Mesendoderm (in vitro differentiated cells): ENCODE measurements around the gene DDX60.

ENCODE experiments used
- DNase-seq: peaks from one replicate; pipeline ENCODE4 v3.0.0; 2013
- H2AK5ac ChIP-seq: 2 replicates; pipeline ENCODE4 v1.6.1; 2013; ENCODE audit warnings: low read length, inconsistent platforms
- H2BK120ac ChIP-seq: 2 replicates; pipeline ENCODE4 v1.6.1; 2013; ENCODE audit warnings: low read depth, mild to moderate bottlenecking, low read length, moderate library complexity, mixed read lengths
- H2BK15ac ChIP-seq: replicated peaks from 2 replicates; pipeline ENCODE4 v1.6.1; 2013; ENCODE audit warnings: low read depth, mild to moderate bottlenecking, moderate library complexity
- H2BK5ac ChIP-seq: 2 replicates; pipeline ENCODE4 v1.6.1; 2013; ENCODE audit warnings: low read length, inconsistent platforms
- H3K18ac ChIP-seq: 2 replicates; pipeline ENCODE4 v1.6.1; 2013; ENCODE audit warnings: mild to moderate bottlenecking, low read length, mixed read lengths
- H3K23ac ChIP-seq: one replicate; pipeline ENCODE4 v1.6.1; 2013; ENCODE audit warnings: low read length
- H3K27ac ChIP-seq: 2 replicates; pipeline ENCODE4 v1.5.1; 2013; ENCODE audit warnings: low read depth, mild to moderate bottlenecking, inconsistent platforms, low read length, moderate library complexity
- H3K27me3 ChIP-seq: 2 replicates; pipeline ENCODE4 v1.6.1; 2013; ENCODE audit warnings: low read length, control low read depth, mild to moderate bottlenecking, inconsistent platforms; ENCODE audit not compliant: insufficient read depth, poor library complexity
- H3K36me3 ChIP-seq: 2 replicates; pipeline ENCODE4 v1.6.1; 2013; ENCODE audit warnings: low read length, inconsistent platforms; ENCODE audit not compliant: control insufficient read depth, insufficient read depth
- H3K4ac ChIP-seq: one replicate; pipeline ENCODE4 v1.6.1; 2013; ENCODE audit warnings: low read depth, mild to moderate bottlenecking, low read length, moderate library complexity
- H3K4me1 ChIP-seq: 2 replicates; pipeline ENCODE4 v1.6.1; 2013; ENCODE audit warnings: low read depth, low read length, inconsistent platforms; ENCODE audit not compliant: control insufficient read depth
- H3K4me2 ChIP-seq: 2 replicates; pipeline ENCODE4 v1.6.1; 2013; ENCODE audit warnings: low read length
- H3K4me3 ChIP-seq: 2 replicates; pipeline ENCODE4 v1.5.1; 2013; ENCODE audit warnings: mild to moderate bottlenecking, low read length
- H3K56ac ChIP-seq: one replicate; pipeline ENCODE4 v1.6.1; 2013; ENCODE audit warnings: low read length
- H3K79me1 ChIP-seq: 2 replicates; pipeline ENCODE4 v1.6.1; 2013; ENCODE audit warnings: low read length, inconsistent platforms
- H3K79me2 ChIP-seq: 2 replicates; pipeline ENCODE4 v1.6.1; 2013; ENCODE audit warnings: mild to moderate bottlenecking, low read length; ENCODE audit not compliant: control insufficient read depth, insufficient read depth
- H3K9ac ChIP-seq: 2 replicates; pipeline ENCODE4 v1.6.1; 2013; ENCODE audit warnings: low read length, inconsistent platforms
- H4K5ac ChIP-seq: one replicate; pipeline ENCODE4 v1.6.1; 2013; ENCODE audit warnings: low read length
- H4K8ac ChIP-seq: one replicate; pipeline ENCODE4 v1.6.1; 2013; ENCODE audit warnings: low read depth, mild to moderate bottlenecking, control low read depth, low read length, moderate library complexity
- WGBS: extraction: QIAGEN DNeasy Blood & Tissue Kit; methylation state at CpG from one replicate; pipeline ENCODE4 v1.1.7; 2013; ENCODE audit warnings: low lambda C conversion rate, missing lambda C conversion rate; ENCODE audit not compliant: insufficient coverage; ENCODE audit errors: extremely low coverage; 5-methylcytosine and 5-hydroxymethylcytosine counted together

Gene DDX60

GRCh38 chr4:168269896-168270295 is 48.7 kb downstream of the DDX60 start:
- Histone ChIP-seq H3K56ac (no peak overlapping the region), H2AK5ac (no peak overlapping the region), H3K27me3 (no peaks in the 10 kb centered on the region), H3K36me3 (no peaks in the 10 kb centered on the region), H3K4me1 (no peaks in the 10 kb centered on the region), H3K4me2 (no peak overlapping the region), H3K4me3 (no peak overlapping the region), H3K79me2 (no peaks in the 10 kb centered on the region), H3K18ac (no peak overlapping the region), H4K5ac (no peak overlapping the region), H2BK15ac (no peak overlapping the region), H3K9ac (no peak overlapping the region), H3K23ac (no peak overlapping the region), H2BK5ac (no peak overlapping the region), H4K8ac (no peak overlapping the region), H3K79me1 (no peaks in the 10 kb centered on the region), H2BK120ac (no peak overlapping the region), H3K27ac (no peak overlapping the region), H3K4ac (no peak overlapping the region)
- WGBS: no CpG with 5 or more reads among the region's 2 CpGs
- no peak for DNase-seq

- H3K79me1 ChIP-seq: no peaks in the 10 kb centered on the region
- no peak overlapping the region for H3K4ac ChIP-seq
- H4K5ac ChIP-seq: no peak overlapping the region
- H2BK5ac ChIP-seq: no peak overlapping the region
- no peak overlapping the region for H3K4me3 ChIP-seq
- no peak overlapping the region for H2BK15ac ChIP-seq
- H3K56ac ChIP-seq: no peak overlapping the region
- H3K4me1 ChIP-seq: no peaks in the 10 kb centered on the region
- no peak overlapping the region for H3K27ac ChIP-seq
- no peak overlapping the region for H3K9ac ChIP-seq
- WGBS: no CpG with 5 or more reads among the region's 1 CpG
- no peaks in the 10 kb centered on the region for H3K79me2 ChIP-seq
- no peak overlapping the region for H3K23ac ChIP-seq
- no peak overlapping the region for H4K8ac ChIP-seq
- H3K27me3 ChIP-seq: no peaks in the 10 kb centered on the region
- no peak overlapping the region for H3K18ac ChIP-seq
- no peaks in the 10 kb centered on the region for H3K36me3 ChIP-seq
- H3K4me2 ChIP-seq: no peak overlapping the region
- H2AK5ac ChIP-seq: no peak overlapping the region
- DNase-seq: no peak
- H2BK120ac ChIP-seq: no peak overlapping the region
Observed at GRCh38 chr4:168265327-168265726, 53.2 kb downstream of the DDX60 start.

GRCh38 chr4:168264903-168265302 is 53.6 kb downstream of the DDX60 start:
- Histone ChIP-seq H3K56ac (no peak overlapping the region), H2BK5ac (no peak overlapping the region), H3K4me3 (no peak overlapping the region), H2BK15ac (no peak overlapping the region), H3K18ac (no peak overlapping the region), H4K8ac (no peak overlapping the region), H2AK5ac (no peak overlapping the region), H3K4ac (no peak overlapping the region), H3K79me1 (no peaks in the 10 kb centered on the region), H3K23ac (no peak overlapping the region), H4K5ac (no peak overlapping the region), H3K4me2 (no peak overlapping the region), H3K4me1 (no peaks in the 10 kb centered on the region), H3K9ac (no peak overlapping the region), H2BK120ac (no peak overlapping the region), H3K27me3 (no peaks in the 10 kb centered on the region), H3K27ac (no peak overlapping the region), H3K36me3 (no peaks in the 10 kb centered on the region), H3K79me2 (no peaks in the 10 kb centered on the region)
- DNase-seq: no peak
- no CpG with 5 or more reads among the region's 3 CpGs for WGBS

GRCh38 chr4:168263039-168263438 is 55.5 kb downstream of the DDX60 start:
- Histone ChIP-seq H3K27me3 (no peaks in the 10 kb centered on the region), H2BK15ac (no peak overlapping the region), H3K9ac (no peak overlapping the region), H2BK5ac (no peak overlapping the region), H3K27ac (no peak overlapping the region), H4K5ac (no peak overlapping the region), H2BK120ac (no peak overlapping the region), H2AK5ac (no peak overlapping the region), H3K23ac (no peak overlapping the region), H3K79me1 (no peaks in the 10 kb centered on the region), H3K4me1 (no peaks in the 10 kb centered on the region), H3K56ac (no peak overlapping the region), H3K4me3 (no peak overlapping the region), H3K18ac (no peak overlapping the region), H3K4me2 (no peak overlapping the region), H3K79me2 (no peaks in the 10 kb centered on the region), H3K4ac (no peak overlapping the region), H3K36me3 (no peaks in the 10 kb centered on the region), H4K8ac (no peak overlapping the region)
- WGBS: no CpG with 5 or more reads among the region's 1 CpG
- no peak for DNase-seq

GRCh38 chr4:168259096-168259495 is 59.5 kb downstream of the DDX60 start:
- Histone ChIP-seq H3K36me3 (no peaks in the 10 kb centered on the region), H2BK15ac (no peak overlapping the region), H3K4me1 (no peaks in the 10 kb centered on the region), H2BK120ac (no peak overlapping the region), H3K4me3 (no peak overlapping the region), H3K4me2 (no peak overlapping the region), H3K23ac (no peak overlapping the region), H2BK5ac (no peak overlapping the region), H3K56ac (no peak overlapping the region), H3K27me3 (no peaks in the 10 kb centered on the region), H3K79me1 (no peaks in the 10 kb centered on the region), H4K5ac (no peak overlapping the region), H4K8ac (no peak overlapping the region), H3K4ac (no peak overlapping the region), H3K18ac (no peak overlapping the region), H3K79me2 (no peaks in the 10 kb centered on the region), H2AK5ac (no peak overlapping the region), H3K9ac (no peak overlapping the region), H3K27ac (no peak overlapping the region)
- DNase-seq: no peak
- WGBS: 100% methylated on average over 1 of the region's 1 CpG

- no peak overlapping the region for H3K27ac ChIP-seq
- H3K4me1 ChIP-seq: no peaks in the 10 kb centered on the region
- no peak overlapping the region for H4K8ac ChIP-seq
- DNase-seq: no peak
- no peak overlapping the region for H2BK5ac ChIP-seq
- no peaks in the 10 kb centered on the region for H3K79me1 ChIP-seq
- H4K5ac ChIP-seq: no peak overlapping the region
- no peaks in the 10 kb centered on the region for H3K27me3 ChIP-seq
- no peak overlapping the region for H3K9ac ChIP-seq
- WGBS: no CpG with 5 or more reads among the region's 4 CpGs
- H3K4me2 ChIP-seq: no peak overlapping the region
- no peak overlapping the region for H2AK5ac ChIP-seq
- no peaks in the 10 kb centered on the region for H3K36me3 ChIP-seq
- H2BK15ac ChIP-seq: no peak overlapping the region
- H3K56ac ChIP-seq: no peak overlapping the region
- no peak overlapping the region for H3K4me3 ChIP-seq
- no peak overlapping the region for H3K18ac ChIP-seq
- H2BK120ac ChIP-seq: no peak overlapping the region
- no peaks in the 10 kb centered on the region for H3K79me2 ChIP-seq
- no peak overlapping the region for H3K4ac ChIP-seq
- H3K23ac ChIP-seq: no peak overlapping the region
Observed at GRCh38 chr4:168257768-168258167, 60.8 kb downstream of the DDX60 start.
